IMR-90 (cell line): ENCODE data around the gene C1orf105.
"Not testable (repeated sequence)": the region's sequence is repeated elsewhere in the genome, so short reads cannot be mapped to it uniquely, and the experiment has no call there.

Experiments used
- CEBPB ChIP-seq: IDR thresholded peaks from 2 replicates; pipeline ENCODE4 v1.6.1; 2012; ENCODE audit warnings: low read depth, low read length, improper control_type of control experiment
- CTCF ChIP-seq: conservative IDR thresholded peaks from 2 replicates; pipeline ENCODE4 v1.5.1; 2012; ENCODE audit warnings: mild to moderate bottlenecking, low read depth, low read length, improper control_type of control experiment
- FOS ChIP-seq: fragments of 150-350 bp; IDR thresholded peaks from 2 replicates; pipeline ENCODE4 v1.6.1; 2016; ENCODE audit warnings: low read depth, low read length
- MXI1 ChIP-seq: IDR thresholded peaks from 2 replicates; pipeline ENCODE4 v1.6.1; 2012; ENCODE audit warnings: low read depth, mild to moderate bottlenecking, low read length, moderate library complexity, borderline replicate concordance
- POLR2A ChIP-seq: IDR thresholded peaks from 2 replicates; pipeline ENCODE4 v1.6.1; 2012; ENCODE audit warnings: mild to moderate bottlenecking, low read depth, low read length
- RAD21 ChIP-seq: IDR thresholded peaks from 2 replicates; pipeline ENCODE4 v1.6.1; 2012; ENCODE audit warnings: low read length, improper control_type of control experiment
- RCOR1 ChIP-seq: IDR thresholded peaks from 2 replicates; pipeline ENCODE4 v1.6.1; 2012; ENCODE audit warnings: mild to moderate bottlenecking, low read length, improper control_type of control experiment; ENCODE audit not compliant: insufficient replicate concordance
- RFX5 ChIP-seq: IDR thresholded peaks from 2 replicates; pipeline ENCODE4 v1.8.0; 2012; ENCODE audit warnings: low read depth, mild to moderate bottlenecking, low read length, moderate library complexity
- TF ChIP-seq, protein P1 (sequence below): fragments of 150-350 bp; IDR thresholded peaks from 2 replicates; pipeline ENCODE4 v1.6.1; 2017; ENCODE audit warnings: mild to moderate bottlenecking, antibody characterized with exemption, low read length, low read depth
- TF ChIP-seq, protein P2 (sequence below): fragments of 150-350 bp; IDR thresholded peaks from 2 replicates; pipeline ENCODE4 v1.6.1; 2016; ENCODE audit warnings: low read depth, mild to moderate bottlenecking, low read length, moderate library complexity, borderline replicate concordance

DNA sequence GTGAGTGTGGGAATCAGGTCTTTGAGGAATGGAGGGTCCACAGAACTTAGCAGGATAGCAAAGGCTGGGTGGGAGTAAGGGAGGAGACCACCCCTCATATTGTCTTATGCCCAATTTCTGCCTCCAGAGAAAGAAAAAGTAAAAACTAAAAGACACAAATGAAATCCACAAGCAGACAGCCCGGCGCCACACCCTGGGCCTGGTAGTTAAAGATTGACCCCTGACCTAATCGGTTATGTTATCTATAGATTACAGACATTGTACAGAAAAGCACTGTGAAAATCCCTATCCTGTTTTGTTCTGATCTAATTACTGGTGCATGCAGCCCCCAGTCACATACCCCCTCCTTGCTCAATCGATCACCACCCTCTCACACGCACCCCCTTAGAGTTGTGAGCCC is 75.6 kb downstream of the C1orf105 start:
- TF ChIP-seq RCOR1, CTCF, MXI1, POLR2A, FOS, RAD21, RFX5, CEBPB: not testable (repeated sequence)
- TF ChIP-seq, protein P1, sequence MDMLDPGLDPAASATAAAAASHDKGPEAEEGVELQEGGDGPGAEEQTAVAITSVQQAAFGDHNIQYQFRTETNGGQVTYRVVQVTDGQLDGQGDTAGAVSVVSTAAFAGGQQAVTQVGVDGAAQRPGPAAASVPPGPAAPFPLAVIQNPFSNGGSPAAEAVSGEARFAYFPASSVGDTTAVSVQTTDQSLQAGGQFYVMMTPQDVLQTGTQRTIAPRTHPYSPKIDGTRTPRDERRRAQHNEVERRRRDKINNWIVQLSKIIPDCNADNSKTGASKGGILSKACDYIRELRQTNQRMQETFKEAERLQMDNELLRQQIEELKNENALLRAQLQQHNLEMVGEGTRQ, result not testable (repeated sequence)
- TF ChIP-seq, protein P2, sequence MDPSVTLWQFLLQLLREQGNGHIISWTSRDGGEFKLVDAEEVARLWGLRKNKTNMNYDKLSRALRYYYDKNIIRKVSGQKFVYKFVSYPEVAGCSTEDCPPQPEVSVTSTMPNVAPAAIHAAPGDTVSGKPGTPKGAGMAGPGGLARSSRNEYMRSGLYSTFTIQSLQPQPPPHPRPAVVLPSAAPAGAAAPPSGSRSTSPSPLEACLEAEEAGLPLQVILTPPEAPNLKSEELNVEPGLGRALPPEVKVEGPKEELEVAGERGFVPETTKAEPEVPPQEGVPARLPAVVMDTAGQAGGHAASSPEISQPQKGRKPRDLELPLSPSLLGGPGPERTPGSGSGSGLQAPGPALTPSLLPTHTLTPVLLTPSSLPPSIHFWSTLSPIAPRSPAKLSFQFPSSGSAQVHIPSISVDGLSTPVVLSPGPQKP, result not testable (repeated sequence)
